GM18526 (cell line): ENCODE data around the gene NPC1.

Experiments used
- POLR2A ChIP-seq: IDR thresholded peaks from 3 replicates; pipeline ENCODE4 v1.6.1; 2011; ENCODE audit not compliant: insufficient read length; ENCODE audit errors: extremely low read depth

The NPC1 gene

GRCh38 chr18:23586249-23587196, at the start of gene NPC1:
NPC1 (minus strand) TSS chr18:23586506; CDS start chr18:23586343, 163 bp downstream.
- TF ChIP-seq POLR2A: peak; percentile 94

- no peak for TF ChIP-seq POLR2A
These were observed 49.7 kb upstream of the NPC1 start for GRCh38 chr18:23636071-23636399.

DNA sequence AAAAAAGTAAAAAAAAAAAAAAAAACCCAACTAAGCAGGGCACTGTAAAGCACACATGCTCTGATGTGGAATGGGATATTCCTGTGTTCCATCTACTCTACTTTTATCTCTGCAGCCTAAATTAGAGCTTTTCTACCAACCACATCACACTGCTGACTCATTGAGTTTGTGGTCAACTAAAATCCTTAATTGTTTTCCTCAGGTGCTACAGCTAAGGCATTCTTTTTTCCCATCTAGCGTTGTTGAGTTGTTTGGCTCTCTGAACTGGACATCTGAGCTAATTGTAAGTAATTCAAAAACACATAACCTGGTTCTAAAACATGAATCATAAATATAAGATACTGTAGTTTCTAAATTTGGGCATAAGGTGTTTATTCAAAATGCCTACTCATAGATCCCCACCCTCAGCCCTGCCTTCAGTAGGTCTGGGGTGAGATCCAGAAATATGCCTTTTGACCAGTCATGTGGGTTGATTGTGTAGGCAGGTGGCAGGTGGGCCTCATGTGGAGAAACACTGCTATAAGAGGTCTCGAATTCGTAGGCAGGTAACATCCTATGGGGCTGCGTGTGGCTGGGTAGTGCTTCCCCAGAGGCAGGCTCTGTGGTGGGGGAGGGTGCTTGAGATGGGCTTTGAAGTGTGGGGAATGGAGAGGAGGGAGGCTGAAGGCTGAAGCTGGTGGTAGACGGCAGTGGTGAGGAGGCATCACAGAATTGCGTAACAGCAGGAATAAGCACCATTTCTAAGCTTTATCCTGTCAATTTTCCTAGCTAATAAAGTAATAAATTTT, 49.2 kb upstream of the NPC1 start:
- TF ChIP-seq POLR2A: no peak

GRCh38 chr18:23634692-23635091, 48.4 kb upstream of the NPC1 start:
- no peak for TF ChIP-seq POLR2A

- no peak for TF ChIP-seq POLR2A
These were observed 46.3 kb upstream of the NPC1 start for GRCh38 chr18:23632615-23633014.

- no peak for TF ChIP-seq POLR2A
These were observed 45.4 kb upstream of the NPC1 start for GRCh38 chr18:23631746-23632145.

DNA sequence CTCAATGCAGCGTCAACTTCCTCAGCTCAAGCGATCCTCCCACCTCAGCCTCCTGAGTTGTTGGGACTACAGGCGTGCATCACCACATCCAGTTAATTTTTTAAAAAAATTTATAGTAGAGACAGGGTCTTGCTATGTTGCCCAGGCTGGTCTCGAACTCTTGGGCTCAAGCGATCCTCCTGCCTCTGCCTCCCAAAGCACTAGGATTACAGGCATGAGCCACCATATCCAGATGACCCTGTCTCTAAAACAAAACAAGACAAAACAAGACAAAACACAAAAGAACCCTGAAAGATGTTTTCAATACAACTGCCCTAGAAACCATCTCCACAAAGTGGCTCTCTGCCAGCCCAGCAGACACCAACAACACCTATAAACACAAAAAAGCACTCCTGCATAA, 45.0 kb upstream of the NPC1 start:
- TF ChIP-seq POLR2A: no peak

DNA sequence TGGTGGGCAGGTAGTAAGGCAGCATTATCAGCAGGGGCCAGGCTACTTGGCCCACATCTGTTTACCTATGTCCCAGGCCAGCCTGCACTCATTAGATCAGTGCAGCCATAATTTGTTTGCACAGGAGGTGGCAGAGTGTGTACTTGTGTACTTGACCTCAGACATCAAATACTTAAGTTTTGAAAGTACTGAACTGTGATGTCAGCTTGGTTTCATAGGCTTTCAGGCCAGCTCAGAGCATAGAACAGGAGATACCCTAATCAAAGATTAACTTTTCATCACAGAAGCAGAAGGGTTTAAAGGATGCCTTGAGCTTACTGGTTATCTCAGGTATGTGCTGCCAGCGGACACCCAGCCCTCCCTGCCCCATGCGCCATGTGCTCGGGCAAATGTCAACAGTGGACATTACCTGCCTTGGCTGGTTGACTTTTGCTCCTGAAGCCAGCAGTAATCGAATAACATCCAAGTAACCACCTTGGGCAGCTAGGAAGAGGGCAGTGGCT, 43.2 kb upstream of the NPC1 start:
- no peak for TF ChIP-seq POLR2A

DNA sequence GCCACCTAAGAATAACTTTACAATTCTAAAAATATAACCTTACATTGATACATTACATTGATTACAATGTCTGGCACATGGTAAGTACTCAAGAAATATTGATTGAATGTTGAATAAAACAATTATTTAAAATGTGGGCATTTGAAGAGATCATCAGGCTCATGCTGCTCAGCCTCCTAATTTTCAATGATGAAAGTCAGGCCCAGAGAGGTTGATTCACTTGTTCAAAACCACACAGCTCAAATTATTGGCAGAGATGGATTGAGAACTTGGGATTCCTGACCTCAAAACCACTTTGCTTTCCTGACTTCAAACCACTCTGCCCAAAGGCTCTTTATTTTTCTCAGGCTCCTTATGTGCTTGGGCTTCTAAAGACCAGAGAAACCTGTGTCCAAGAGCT, 41.7 kb upstream of the NPC1 start:
- TF ChIP-seq POLR2A: no peak

DNA sequence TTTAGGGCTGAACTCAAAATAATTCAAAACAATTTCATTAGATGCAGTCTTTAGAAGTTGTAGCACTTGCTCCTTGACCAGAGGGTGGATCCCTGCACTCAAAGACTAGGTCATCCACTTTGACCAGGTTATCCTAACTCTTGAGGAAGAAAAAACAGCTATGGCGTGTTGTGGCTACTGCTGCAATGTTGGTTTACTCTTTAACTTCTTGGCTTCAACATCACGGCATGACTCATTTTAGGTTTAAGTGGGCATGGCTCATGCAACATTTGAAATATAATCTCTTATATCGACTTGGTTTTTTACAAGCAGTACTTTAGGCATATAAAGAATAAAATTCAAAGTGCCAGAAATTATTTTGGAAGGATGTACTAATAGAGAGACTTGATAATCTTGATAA, 41.0 kb upstream of the NPC1 start:
- TF ChIP-seq POLR2A: no peak

DNA sequence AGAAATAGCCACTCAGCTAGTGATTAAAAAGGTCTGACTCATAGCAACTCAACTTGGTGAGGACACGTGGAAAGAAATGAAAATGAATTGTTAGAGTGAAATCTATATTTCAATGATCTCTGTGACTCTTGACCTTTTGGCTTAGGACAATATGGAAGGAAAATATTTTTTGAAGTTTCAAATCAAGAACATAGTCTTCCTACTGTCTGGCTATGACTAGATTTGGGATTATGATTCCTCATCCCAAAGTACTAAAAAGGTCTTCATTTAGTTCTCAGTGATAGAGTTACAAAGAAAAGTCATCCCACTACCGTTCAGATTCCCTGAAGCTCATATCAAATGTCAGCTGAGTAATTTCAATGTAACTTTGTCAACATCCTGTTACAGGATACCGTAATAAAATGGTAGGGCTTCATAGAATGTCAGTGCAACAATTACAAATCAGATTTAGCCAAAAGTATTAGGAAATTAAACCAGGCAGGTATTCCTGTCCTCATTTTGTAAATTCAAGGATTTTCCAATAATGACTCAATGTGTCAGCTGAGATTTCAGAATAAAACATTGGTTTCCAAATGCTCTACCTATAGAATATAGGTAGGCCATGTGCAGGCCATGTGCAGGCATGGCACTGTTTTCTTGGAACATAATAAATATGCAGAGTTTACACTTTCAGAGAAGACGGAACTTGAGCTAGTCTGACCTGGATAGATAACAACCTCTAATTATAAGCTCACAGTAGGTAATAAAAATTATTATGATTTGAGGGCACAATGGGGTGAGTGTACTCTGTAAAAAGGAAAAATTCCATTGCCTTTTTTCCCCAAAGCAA, 40.4 kb upstream of the NPC1 start:
- TF ChIP-seq POLR2A: no peak

DNA sequence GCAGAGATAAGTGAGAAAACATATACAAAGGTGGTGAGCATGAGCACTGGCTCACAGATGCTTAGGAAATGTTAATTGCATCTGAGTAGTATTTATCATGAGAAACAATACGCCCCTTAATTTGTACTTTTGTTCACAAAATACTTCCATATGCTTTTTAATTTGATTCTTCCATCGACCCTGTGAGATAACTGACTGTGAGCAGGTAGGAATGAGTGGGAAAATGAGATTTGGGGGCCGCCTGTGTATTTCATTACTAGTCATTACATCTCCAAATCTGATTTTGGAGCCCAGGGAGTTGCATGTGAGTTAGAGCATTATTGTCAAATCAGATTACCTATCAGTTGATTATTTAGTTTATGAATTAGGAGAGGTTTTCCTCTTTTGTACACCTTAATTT, 36.7 kb upstream of the NPC1 start:
- TF ChIP-seq POLR2A: no peak

DNA sequence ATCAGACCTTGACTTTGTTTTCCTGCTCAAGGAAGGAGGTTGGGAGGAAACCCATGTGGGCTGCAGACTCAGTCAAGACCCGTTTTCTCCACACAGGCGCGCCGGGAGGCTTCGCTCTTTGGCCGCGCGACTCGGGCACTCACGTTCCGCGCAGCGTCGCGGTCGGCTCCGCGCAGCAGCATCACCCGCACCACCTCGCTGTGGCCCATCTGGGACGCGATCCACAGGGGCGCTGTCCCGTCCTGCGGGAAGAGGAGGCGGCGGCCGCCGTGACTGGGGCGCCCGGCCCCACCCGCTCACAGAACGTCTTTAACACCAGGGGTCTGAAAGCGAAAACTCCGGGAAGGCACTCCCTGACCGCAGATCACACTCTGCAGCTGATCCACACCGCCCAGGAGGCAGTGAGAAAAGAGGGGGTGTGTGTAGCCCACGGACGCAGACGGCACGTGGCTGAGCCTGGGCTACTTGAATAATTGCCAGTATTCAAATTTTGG, 33.1 kb upstream of the NPC1 start:
- no peak for TF ChIP-seq POLR2A

DNA sequence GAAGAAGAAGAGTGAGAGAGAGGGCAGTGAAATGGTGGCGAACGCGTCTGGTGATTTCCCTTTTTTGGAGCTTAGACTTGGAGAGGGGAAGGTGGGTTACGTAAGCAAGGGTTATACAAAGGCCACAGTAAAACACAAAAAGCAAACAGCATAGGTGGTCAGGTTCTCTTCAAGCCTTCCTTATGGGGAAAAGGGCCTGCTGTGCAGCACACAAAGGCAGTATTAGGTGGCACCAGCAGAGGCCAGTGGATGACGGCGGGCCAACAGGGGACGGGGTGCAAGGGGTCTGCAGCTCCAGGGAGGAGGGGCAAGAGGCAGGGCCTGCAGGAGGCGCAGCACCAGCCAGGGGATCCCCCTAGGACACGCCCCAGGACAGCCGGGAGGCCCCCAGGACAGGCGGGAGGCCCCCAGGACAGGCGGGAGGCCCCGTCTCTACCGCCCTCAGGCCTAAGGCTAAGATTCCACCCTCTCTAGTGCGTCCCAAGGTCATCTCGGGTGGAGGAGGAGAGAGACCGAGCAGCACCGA, 32.6 kb upstream of the NPC1 start:
- peak; percentile 33 for TF ChIP-seq POLR2A
